GM12878 (cell line): ENCODE data around the gene TRAF3IP3. TPM values are rescaled to one million over a fixed set of nuclear protein-coding genes. Genes with fewer than 3 reads are reported as not detected.

Experiments used
- ATAC-seq: fragments of 200-7000 bp; cut with Tn5 transposase; 3 replicates; pipeline ENCODE4 v1.9.1; 2020; ENCODE audit warnings: mild to moderate bottlenecking, moderate library complexity
- BruUV-seq: library from RNA; stranded (reverse); fragments of 400-500 nt; replicated peaks from 2 replicates; lab custom pipeline; 2021; lab: Mats Ljungman, UMichigan
- CTCF ChIA-PET: fragments of 300-600 bp; sonication (Branson Sonifier 250); formaldehyde crosslinking; extraction: SDS; loops from one replicate; lab custom pipeline; 2021; ENCODE audit warnings: inconsistent platforms; lab: Yijun Ruan, JAX
- POLR2A ChIA-PET: fragments of 350-600 bp; formaldehyde crosslinking; extraction: SDS; loops from one replicate; lab custom pipeline; 2021; ENCODE audit warnings: inconsistent platforms; lab: Charles Lee
- RAD21 ChIA-PET: fragments of 300-600 bp; sonication (Branson Sonifier 250); formaldehyde crosslinking; loops from one replicate; lab custom pipeline; 2023; ENCODE audit warnings: antibody characterized with exemption; ENCODE audit not compliant: unreplicated experiment; lab: Charles Lee
- SMC1A ChIA-PET: fragments of 300-600 bp; sonication (Branson Sonifier 250); formaldehyde crosslinking; loops from one replicate; lab custom pipeline; 2023; ENCODE audit not compliant: unreplicated experiment, uncharacterized antibody; lab: Charles Lee
- DNase-seq: peaks from one replicate; pipeline ENCODE4 v3.0.0-alpha.2; 2011; ENCODE audit warnings: low read depth, low spot score
- FAIRE-seq: peaks from 3 replicates; lab custom pipeline; 2011; peaks lifted over from hg19 to GRCh38; lab: Jason Lieb, UNC
- H2AFZ ChIP-seq: 2 replicates; pipeline ENCODE4 v1.6.0; 2011; ENCODE audit warnings: low read depth, low read length, control low read depth; ENCODE audit not compliant: control insufficient read depth
- H3K27ac ChIP-seq: 2 replicates; pipeline ENCODE4 v1.5.1; 2011; ENCODE audit warnings: control low read depth; ENCODE audit not compliant: control insufficient read depth, insufficient read depth
- H3K27me3 ChIP-seq, 2 experiments: replicated peaks in 1 of 2; 2 replicates each; pipeline versions ENCODE4 v1.6.0 to v1.6.1; 2011; ENCODE audit warnings: low read length in 1 of 2; ENCODE audit not compliant: control insufficient read depth in 2 of 2, insufficient read depth in 2 of 2
- H3K36me3 ChIP-seq, 2 experiments: 2 replicates each; pipeline ENCODE4 v1.5.1; 2011; ENCODE audit warnings: low read length in 1 of 2; ENCODE audit not compliant: control insufficient read depth in 2 of 2, insufficient read depth in 2 of 2
- H3K4me1 ChIP-seq: 2 replicates; pipeline ENCODE4 v1.6.1; 2011; ENCODE audit warnings: mild to moderate bottlenecking, low read length, moderate library complexity, mixed read lengths; ENCODE audit not compliant: control insufficient read depth, insufficient read depth
- H3K4me2 ChIP-seq: 2 replicates; pipeline ENCODE4 v1.6.0; 2011; ENCODE audit warnings: control low read depth; ENCODE audit not compliant: control insufficient read depth, insufficient read depth
- H3K4me3 ChIP-seq: fragments of 200-600 bp; sonication (generic); 2 replicates; pipeline ENCODE4 v1.5.1; 2016
- H3K79me2 ChIP-seq: 2 replicates; pipeline ENCODE4 v1.6.0; 2011; ENCODE audit warnings: low read length; ENCODE audit not compliant: control insufficient read depth, insufficient read depth
- H3K9ac ChIP-seq: 2 replicates; pipeline ENCODE4 v1.8.0; 2011; ENCODE audit warnings: low read length, control low read depth, mixed read lengths; ENCODE audit not compliant: control insufficient read depth, insufficient read depth
- H3K9me3 ChIP-seq: replicated peaks from 3 replicates; pipeline ENCODE4 v1.5.1; 2011; ENCODE audit warnings: mild to moderate bottlenecking, low read length; ENCODE audit not compliant: control insufficient read depth, insufficient read depth
- H4K20me1 ChIP-seq: 2 replicates; pipeline ENCODE4 v1.6.0; 2011; ENCODE audit not compliant: control insufficient read depth, insufficient read depth
- CBFB ChIP-seq: IDR thresholded peaks from 2 replicates; pipeline ENCODE4 v1.6.1; 2016; ENCODE audit warnings: antibody characterized with exemption, low read depth
- E2F4 ChIP-seq: IDR thresholded peaks from 2 replicates; pipeline ENCODE4 v1.6.1; 2012; ENCODE audit warnings: low read depth, low read length, improper control_type of control experiment
- E4F1 ChIP-seq: fragments of 450-650 bp; IDR thresholded peaks from 2 replicates; pipeline ENCODE4 v1.6.1; 2018; ENCODE audit warnings: borderline replicate concordance, mild to moderate bottlenecking; ENCODE audit not compliant: partially characterized antibody
- HDAC6 ChIP-seq: fragments of 200-600 bp; sonication (generic); IDR thresholded peaks from one replicate; pipeline ENCODE4 v1.8.0; 2017; ENCODE audit warnings: antibody characterized with exemption; ENCODE audit not compliant: unreplicated experiment
- IKZF2 ChIP-seq, 2 experiments: fragments of 450-650 bp; IDR thresholded peaks; 2 replicates each; pipeline ENCODE4 v1.6.1; 2017; ENCODE audit warnings: mild to moderate bottlenecking in 2 of 2, moderate library complexity in 2 of 2
- NFYA ChIP-seq: IDR thresholded peaks from 2 replicates; pipeline ENCODE4 v1.6.1; 2011; ENCODE audit warnings: low read depth, mild to moderate bottlenecking, low read length, improper control_type of control experiment, borderline replicate concordance
- RCOR1 ChIP-seq: conservative IDR thresholded peaks from 2 replicates; pipeline ENCODE4 v1.6.1; 2012; ENCODE audit warnings: low read depth, low read length, improper control_type of control experiment
- SREBF1 ChIP-seq: IDR thresholded peaks from 2 replicates; pipeline ENCODE4 v1.6.1; 2012; ENCODE audit warnings: mild to moderate bottlenecking, low read length
- SUZ12 ChIP-seq: fragments of 200-600 bp; sonication (generic); IDR thresholded peaks from one replicate; pipeline ENCODE4 v1.6.1; 2018; ENCODE audit warnings: antibody characterized with exemption, mild to moderate bottlenecking; ENCODE audit not compliant: unreplicated experiment
- WGBS: methylation state at CpG from one replicate; pipeline ENCODE4 v1.1.6; 2016; ENCODE audit warnings: low lambda C conversion rate; ENCODE audit not compliant: insufficient replicate concordance, insufficient coverage; ENCODE audit errors: missing lambda C conversion rate; 5-methylcytosine and 5-hydroxymethylcytosine counted together
- in situ Hi-C: fragments of 300-500 bp; cut with MboI; formaldehyde crosslinking; loops from 9 replicates; pipeline ENCODE4 v1.14.3; 2018; ENCODE audit warnings: mixed read lengths
- intact Hi-C: fragments of 100-400 bp; cut with micrococcal nuclease; formaldehyde crosslinking; loops from one replicate; pipeline ENCODE4 v1.14.2; 2022; ENCODE audit not compliant: unreplicated experiment
- polyA plus RNA-seq, 11 experiments: library from polyadenylated mRNA; depleted of rRNA in 4 of 11; unstranded in 6 of 11; stranded (reverse) in 5 of 11; fragments of >200 nt; fragmentation: Nextera tagmentation in 4 of 11; fragmentation: Illumina TruSeq in 1 of 11; extraction: Ambion mirVana in 4 of 11; extraction: Trizol in 1 of 11; gene quantifications; 1 replicate in 1 of 11; 2 replicates in 10 of 11; pipeline versions ENCODE4 v1.2.1 to v1.2.3, GENCODE V29; 2011 to 2016; ENCODE audit warnings: inconsistent platforms in 2 of 11, missing spikeins in 2 of 11, low read depth in 1 of 11
- total RNA-seq, 4 experiments: library from RNA; depleted of rRNA in 3 of 4; stranded (reverse); fragments of >200 nt in 3 of 4; fragmentation: Illumina TruSeq in 1 of 4; extraction: Trizol in 1 of 4; gene quantifications; 2 replicates each; pipeline versions ENCODE4 v1.2.1 to v1.2.3, GENCODE V29; 2013 to 2021

Gene TRAF3IP3
- total and polyA plus RNA-seq, 10 of the 15 experiments (the other 5 are each of a cell fraction or from before 2014, with no cell fraction given): 61.6 to 121 (median 96.5) TPM

GRCh38 chr1:209809611-209810010 is 53.8 kb downstream of the TRAF3IP3 start (continued):
- TF ChIP-seq E2F4 (no peak), HDAC6 (no peak), CBFB (no peak), RCOR1 (no peak), SREBF1 (no peak), NFYA (no peak), SUZ12 (no peak)

GRCh38 chr1:209810783-209811182 is 54.9 kb downstream of the TRAF3IP3 start:
- DNase-seq (no peak), FAIRE-seq (no peak), ATAC-seq (no peak)
- Histone ChIP-seq H3K4me3 (no peak overlapping the region), H3K79me2 (no peaks in the 10 kb centered on the region), H3K4me2 (no peak overlapping the region), H3K9me3 (no peaks in the 10 kb centered on the region), H3K27ac (no peak overlapping the region), H3K27me3 (no peaks in the 10 kb centered on the region), H3K4me1 (no peaks in the 10 kb centered on the region), H4K20me1 (no peaks in the 10 kb centered on the region), H3K36me3 (no peaks in the 10 kb centered on the region), H2AFZ (no peak overlapping the region), H3K9ac (no peak overlapping the region)
- intact Hi-C loops (no loop called here), in situ Hi-C loops (no loop called here)
- RAD21 ChIA-PET: interaction anchor here (1.2 kb wide), 1 partner anchor 12 kb away, joined by 4 read pairs; no protein-coding TSS in a partner anchor
- POLR2A ChIA-PET: no interaction called here
- no TSS peak for BruUV-seq
- 55% methylated on average over 5 of the region's 5 CpGs for WGBS
- CTCF ChIA-PET: interaction anchor here (0.6 to 7.7 kb wide), 7 partner anchors 12 to 231 kb away, joined by 3 to 78 read pairs (median 3); partner anchors contain the start of gene UTP25
- TF ChIP-seq IKZF2 (IDR thresholded peaks at IDR 0.05) (no peak), E4F1 (no peak)
- SMC1A ChIA-PET: interaction anchor here (1.8 to 7.0 kb wide), 2 partner anchors 13 to 24 kb away, joined by 4 to 49 read pairs; no protein-coding TSS in a partner anchor
